Occipital lobe (tissue), 2 donors: ENCODE results near the gene CEP162. TPM values are rescaled to one million over a fixed set of nuclear protein-coding genes. Genes with fewer than 3 reads are reported as not detected.
"Not testable (repeated sequence)": the region's sequence is repeated elsewhere in the genome, so short reads cannot be mapped to it uniquely, and the experiment has no call there.

Experiments
- DNase-seq: peaks from one replicate; lab custom pipeline; 2025; lab: John Stamatoyannopoulos, UW
- total RNA-seq: library from RNA; depleted of rRNA; stranded (reverse); fragments of >200 nt; gene quantifications from one replicate; pipeline ENCODE4 v1.2.3, GENCODE V29; 2014

The CEP162 gene
- total RNA-seq, 1 donor from 2014 or later = 49.4 TPM

DNA sequence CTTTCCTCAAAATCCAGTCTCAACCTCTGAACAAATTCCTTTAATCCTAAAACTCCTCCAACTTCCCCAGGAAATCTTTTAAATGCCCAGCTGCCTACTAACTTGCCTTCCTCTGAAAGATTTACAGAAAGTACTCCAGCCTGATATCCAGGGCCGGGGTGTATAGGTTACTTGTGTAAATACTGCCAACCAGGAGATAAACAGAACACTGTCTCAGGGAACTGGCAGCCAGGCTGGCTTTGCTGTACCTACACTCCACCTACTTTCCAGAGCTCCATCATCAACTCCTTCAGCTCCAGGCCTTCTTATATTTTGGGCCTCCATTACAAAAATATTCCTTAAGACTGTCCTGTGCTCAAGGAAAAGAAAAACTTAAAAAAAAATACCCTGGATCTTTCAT lies 85.9 kb downstream of the CEP162 start:
- no peak for DNase-seq

DNA sequence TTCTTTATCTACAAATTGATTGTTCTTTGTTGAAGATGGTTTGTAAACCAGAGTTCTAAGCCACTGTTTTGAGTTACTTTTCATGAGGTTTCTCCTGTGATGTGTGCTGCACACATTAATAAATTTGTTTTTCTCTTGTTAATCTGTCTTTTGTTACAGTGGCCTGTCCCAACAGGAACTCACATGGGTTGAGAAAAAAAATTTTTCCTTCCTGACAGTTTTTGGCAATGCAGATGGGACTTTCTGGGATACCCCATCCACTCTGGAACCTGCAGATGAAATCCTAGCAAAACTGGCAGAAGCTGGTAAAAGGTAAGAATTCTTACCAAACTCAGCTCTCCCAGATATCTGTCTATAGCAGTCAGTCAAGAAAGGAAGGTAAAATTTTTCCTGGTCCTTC lies 88.1 kb downstream of the CEP162 start:
- DNase-seq = no peak

DNA sequence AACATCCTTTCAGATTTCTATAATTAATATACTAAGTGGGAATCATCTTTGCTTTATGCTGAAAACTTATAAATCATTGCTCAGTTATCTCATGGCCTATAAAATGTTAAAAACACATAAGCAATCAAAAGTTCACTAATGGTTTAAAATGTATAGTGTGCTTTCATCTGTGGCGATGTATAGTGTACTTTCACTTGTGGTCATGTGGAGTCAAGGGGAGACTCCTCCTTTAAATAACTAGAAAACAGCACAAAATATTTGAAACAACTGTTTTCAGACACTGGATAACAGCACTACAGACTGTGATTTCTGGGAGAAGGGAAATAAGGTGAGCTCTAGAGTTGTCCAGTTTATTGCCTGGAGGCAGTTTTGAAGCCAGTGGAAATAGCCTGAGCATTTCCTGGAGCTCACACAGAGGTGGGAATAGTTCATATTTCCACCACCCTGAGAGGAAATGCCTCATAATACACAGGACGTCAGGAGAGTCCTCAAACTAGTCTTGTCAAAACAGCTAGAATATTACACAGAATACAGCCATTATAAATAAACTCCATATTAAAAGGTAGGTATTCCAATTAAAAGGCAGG lies 89.4 kb downstream of the CEP162 start:
- no peak for DNase-seq

DNA sequence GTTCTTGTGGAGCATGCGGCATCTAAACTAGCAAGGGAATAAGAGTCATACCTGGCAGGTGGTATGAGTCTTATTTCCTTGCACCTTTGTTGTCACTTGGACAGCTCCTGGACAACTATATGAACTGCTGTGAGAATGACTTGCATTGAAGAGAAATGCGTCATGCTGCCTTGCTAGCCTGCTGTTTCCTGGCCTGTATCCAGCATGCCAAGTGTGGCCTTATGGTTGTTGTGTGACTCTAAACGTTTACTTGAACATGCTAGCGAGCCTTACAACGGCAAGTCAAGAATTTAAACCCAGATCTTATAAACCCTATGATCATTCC lies 90.4 kb downstream of the CEP162 start:
- no peak for DNase-seq

DNA sequence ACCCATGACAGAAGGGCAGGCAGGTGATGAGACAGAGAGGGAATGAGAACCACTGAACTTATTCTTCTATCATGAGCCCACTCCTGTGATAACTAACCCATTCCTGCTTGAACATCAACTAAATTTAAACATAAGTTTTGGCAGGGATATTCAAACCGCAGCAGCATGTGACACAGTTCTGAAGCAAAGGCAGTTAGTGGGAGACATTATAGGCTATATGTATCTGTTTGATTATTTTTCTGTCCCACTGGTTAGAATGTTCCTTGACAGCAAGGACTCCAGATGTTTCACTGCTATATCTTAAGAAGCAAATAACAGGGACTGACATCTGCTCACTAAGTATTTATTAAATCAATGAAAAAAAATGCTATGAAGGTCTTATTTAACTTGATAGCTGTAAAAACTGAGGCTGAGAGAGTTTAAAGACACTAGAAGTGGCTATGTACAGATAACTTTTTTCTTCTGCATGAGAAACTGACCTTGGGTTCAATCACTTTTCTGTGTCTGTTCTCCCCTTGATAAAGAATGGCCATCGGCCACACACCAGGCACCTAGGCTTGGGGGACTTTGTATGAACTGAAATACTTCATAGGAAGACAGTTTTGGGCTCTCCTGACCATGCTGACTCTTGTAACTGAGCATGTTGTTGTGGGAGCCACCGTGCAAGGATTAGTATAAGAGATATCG lies 90.9 kb downstream of the CEP162 start:
- no peak for DNase-seq

DNA sequence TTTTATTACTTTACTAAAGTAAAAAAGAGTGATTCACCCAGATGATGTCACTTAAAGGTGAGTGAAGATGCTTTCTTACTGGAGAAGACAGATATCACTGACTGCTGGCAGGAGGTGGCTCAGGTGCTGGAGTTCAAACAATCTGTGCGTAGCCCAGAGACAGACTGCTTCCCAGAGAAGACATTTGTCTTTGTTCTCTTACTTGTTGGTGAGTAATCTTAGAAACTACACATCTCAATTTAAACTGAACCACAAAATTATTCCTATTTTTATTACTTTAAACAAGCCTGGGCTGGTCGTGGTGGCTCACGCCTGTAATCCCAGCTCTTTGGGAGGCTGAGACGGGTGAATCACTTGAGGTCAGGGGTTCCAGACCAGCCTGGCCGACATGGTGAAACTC lies 92.2 kb downstream of the CEP162 start:
- no peak for DNase-seq

DNA sequence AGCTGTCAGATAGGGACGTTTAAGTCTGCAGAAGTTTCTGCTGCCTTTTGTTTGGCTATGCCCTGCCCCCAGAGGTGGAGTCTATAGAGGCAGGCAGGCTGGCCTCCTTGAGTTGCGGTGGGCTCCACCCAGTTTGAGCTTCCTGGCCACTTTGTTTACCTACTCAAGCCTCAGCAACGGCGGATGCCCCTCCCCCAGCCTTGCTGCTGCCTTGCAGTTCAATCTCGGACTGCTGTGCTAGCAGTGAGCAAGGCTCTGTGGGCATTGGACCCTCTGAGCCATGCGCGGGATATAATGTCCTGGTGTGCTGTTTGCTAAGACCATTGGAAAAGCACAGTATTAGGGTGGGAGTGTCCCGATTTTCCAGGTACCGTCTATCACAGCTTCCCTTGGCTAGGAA lies 94.1 kb downstream of the CEP162 start:
- DNase-seq = not testable (repeated sequence)

DNA sequence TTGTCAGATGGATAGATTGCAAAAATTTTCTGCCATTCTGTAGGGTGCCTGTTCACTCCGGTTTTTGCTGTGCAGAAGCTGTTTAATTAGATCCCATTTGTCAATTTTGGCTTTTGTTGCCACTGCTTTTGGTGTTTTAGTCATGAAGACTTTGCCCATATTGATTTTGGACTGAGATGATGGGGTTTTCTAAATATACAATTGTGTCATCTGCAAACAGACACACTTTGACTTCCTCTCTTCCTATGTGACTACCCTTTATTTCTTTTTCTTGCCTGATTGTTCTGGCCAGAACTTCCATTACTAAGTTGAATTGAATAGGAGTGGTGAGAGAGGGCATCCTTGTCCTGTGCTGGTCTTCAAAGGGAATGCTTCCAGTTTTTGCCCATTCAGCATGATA lies 97.9 kb downstream of the CEP162 start:
- DNase-seq = not testable (repeated sequence)

DNA sequence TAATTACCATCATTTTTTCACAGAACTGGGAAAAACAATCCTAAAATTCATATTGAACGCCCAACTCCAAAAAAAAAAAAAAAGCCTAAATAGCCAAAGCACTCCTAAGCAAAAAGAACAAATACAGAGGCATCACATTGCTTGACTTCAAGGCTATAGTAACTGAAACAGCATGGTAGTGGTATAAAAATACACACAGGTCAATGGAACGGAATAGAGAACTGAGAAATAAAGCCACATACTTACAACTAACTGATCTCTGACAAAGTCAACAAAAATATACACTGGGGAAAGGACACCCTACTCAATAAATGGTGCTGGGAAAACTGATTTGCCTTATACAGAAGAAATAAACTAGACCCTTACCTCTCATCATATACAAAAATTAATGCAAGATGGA lies 104.3 kb downstream of the CEP162 start:
- no peak for DNase-seq

DNA sequence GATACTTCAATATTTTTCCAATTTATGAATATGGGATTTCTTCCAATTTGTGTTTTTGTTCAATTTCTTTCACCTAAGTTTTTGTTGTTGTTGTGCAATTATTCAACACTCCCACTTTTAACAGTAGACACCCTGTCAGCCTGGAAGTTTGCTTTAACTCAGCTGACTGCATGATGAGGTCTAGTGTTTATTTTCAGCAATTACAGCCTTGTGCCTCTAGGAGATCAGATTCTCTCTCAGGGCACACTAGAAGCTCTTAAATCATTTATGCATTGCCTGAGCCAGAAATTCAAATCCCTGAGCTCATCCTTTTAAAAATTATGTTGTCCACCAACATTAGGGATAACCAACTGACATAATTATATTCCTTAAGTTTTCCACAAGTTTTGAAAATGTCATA lies 108.2 kb downstream of the CEP162 start:
- DNase-seq = no peak

DNA sequence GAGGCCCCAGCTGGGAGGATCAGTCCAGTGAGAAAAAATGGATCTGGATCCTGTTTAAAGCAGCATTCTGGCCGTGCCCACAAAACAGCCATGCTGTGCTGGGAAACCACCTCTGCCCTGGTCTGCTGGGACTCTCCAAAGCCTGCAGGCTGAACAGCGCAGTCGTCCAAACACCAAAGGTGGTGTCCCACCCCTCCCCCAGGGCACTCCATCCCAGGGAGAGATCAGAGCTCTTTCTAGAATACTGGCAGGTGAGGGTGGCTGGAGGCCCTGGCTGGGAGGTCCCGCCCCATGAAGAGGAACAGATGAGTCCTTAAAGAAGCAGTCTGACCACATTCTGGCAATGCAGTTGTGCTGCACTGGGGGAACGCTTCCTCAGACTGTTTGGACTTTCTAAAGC lies 109.3 kb downstream of the CEP162 start:
- DNase-seq = no peak

DNA sequence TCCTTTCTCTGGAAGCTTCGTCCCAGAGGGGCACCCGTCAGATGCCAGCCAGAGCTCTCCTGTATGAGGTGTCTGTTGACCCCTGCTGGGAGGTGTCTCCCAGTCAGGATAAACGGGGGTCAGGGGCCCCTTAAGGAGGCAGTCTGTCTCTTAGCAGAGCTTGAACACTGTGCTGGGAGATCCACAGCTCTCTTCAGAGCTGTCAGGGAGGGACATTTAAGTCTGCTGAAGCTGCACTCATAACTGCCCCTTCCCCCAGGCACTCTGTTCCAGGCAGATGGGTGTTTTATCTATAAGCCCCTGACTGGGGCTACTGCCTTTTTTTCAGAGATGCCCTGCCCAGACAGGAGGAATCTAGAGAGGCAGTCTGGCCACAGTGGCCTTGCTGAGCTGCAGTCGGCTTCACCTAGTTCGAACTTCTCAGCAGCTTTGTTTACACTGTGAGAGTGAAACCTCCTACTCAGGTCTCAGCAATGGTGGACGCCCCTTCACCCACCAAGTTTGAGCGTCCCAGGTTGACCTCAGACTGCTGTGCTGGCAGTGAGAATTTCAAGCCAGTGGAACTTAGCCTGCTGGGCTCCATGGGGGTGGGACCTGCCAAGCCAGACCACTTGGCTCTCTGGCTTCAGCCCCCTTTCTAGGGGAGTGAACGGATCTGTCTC lies 112.4 kb downstream of the CEP162 start:
- not testable (repeated sequence) for DNase-seq

DNA sequence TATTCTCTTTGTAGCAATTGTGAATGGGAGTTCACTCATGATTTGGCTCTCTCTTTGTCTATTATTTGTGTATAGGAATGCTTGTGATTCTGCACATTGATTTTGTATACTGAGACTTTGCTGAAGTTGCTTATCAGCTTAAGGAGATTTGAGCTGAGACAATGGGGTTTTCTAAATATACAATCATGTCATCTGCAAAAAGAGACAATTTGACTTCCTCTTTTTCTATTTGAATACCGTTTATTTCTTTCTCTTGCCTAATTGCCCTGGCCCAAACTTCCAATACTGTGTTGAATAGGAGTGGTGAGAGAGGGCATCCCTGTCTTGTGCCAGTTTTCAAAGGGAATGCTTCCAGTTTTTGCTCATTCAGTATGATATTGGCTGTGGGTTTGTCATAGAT lies 116.1 kb downstream of the CEP162 start:
- DNase-seq = not testable (repeated sequence)

DNA sequence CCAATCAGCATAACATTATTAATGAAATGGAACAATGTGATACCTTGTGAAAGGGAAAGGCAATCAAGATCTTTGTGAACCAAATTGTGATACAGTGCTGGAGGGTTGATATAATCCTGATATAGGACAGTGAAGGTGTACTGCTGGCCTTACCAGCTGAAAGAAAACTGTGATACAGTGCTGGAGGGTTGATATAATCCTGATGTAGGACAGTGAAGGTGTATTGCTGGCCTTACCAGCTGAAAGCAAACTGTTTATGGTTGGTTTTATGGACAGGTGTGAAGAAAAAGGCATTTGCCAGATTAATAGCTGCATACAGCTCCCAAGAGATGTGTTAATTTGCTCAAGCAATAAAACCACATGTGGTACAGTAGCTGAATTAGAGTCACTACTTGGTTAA lies 119.9 kb downstream of the CEP162 start:
- no peak for DNase-seq

DNA sequence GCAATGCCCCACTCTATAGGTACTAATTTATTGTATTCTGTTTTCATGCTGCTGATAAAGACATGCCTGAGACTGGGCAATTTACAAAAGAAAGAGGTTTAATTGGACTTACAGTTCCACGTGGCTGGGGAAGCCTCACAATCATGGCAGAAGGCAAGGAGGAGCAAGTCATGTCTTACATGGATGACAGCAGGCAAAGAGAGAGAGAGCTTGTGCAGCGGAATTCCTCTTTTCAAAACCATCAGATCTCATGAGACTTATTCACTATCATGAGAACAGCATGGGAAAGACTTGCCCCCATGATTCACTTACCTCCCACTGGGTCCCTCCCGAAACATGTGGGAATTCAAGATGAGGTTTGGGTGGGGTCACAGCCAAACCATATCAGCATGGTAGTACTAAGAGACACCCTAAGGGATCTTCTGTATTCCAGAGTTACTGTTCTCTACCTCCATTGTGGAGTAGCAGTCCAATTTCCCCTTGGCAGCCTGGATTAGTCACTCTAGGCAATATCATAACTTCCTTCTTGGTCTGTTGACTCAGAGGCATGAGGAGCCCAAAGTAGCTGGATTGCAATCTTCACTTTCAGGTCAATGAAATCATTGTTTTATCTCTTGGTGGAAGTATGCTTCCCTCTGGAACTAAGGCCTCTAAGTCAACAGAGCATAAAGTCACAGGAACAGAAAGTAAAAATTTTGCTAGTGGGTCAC lies 122.1 kb downstream of the CEP162 start:
- DNase-seq = not testable (repeated sequence)

DNA sequence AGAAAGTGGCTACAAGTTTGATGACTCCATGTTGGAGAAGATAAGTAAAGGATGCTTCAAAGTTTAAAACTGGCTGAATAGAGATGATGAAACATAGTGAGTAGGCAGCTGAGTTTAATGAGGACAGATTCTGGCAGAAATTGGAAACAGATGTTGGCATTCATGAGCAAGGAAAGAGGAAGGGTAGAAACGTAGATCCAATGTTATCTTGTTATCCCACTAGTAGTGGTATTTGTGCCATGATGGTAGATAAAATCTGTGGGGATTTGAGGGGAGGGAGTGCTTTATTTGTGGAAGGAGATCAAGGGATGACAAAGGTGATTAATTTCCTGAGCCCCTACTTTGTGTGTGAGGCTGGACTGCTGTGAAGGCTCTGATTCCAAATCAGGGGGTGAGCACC lies 124.4 kb downstream of the CEP162 start:
- no peak for DNase-seq

DNA sequence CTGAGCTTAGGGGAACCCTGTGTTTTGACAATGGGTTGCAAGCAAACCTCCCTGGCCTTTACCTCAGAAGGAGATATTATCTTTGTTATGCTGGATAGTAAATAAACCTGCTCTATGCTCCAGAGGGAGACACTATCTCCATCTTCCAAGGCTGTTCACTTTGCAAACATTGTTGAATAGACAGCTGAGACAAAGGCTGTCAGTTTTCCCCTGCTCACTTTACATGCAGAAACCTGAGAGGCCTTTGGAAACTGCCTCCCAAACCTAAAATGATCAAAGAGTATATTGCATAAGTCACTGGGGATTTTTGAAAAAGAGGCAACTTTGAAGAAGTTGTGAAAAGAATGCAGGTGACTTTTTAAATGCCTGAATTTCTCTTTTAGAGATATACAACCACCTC lies 132.3 kb downstream of the CEP162 start:
- no peak for DNase-seq

DNA sequence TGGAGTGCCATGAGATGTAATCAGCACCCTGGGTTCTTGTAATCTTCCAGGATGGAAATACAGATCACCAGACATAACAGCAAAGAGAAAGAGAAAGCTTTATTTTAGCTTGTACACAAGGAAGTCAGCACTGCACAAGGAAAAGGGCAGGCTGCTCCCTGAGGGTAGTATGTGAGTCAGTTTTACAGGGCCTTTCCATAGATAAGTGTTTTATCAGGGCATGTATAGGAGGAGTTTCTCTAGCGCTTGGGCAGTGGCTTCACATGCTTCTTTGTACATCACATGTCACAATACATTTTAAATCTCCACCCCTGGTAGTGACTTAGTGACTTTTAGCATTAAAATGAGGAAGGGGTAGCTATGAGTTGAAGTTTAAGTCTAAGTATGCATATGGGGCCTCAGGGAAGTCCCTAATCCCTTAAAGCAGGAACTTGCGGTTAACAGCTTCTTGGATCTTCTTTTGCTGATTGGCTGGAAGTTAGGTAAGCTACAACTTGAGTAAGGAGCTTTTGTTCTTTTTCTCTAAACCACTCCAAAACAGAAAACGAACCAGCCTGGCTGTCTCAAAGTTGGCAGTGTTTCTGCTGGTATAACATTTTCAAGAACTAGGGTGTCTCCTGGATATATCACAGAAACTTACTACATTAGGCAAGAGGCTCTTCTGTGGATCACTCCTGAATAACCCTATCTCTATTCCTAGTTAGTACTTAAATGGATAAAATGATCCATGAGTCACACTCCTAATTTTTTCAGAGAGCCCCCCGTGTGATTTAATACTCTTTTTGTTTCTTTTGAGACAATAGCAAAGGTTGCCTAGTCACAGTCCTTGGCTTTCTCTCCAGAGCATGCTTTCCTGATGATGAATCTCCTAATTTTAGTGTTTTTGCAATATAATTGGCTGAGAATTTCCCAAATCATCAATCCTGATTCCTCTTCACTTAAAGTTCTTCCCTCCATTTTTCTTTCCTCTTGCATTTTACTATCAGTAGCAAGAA lies 133.7 kb downstream of the CEP162 start:
- DNase-seq = no peak

DNA sequence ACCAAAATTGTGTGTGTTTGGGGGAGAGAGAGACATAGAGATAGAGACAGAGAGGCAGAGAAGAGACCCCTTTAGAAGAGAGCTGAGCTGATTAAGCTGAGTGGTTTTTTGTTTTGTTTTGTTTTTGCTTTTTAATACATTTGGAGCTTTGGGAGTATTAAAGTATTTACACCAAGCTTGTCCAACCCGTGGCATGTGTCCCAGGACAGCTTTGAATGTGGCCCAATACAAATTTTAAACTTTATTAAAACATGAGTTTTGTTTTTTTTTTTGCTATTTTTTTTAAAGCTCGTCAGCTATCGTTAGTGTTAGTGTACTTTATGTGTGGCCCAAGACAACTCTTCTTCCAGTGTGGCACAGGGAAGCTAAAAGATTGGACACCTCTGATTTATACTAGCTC lies 137.9 kb downstream of the CEP162 start:
- no peak for DNase-seq

DNA sequence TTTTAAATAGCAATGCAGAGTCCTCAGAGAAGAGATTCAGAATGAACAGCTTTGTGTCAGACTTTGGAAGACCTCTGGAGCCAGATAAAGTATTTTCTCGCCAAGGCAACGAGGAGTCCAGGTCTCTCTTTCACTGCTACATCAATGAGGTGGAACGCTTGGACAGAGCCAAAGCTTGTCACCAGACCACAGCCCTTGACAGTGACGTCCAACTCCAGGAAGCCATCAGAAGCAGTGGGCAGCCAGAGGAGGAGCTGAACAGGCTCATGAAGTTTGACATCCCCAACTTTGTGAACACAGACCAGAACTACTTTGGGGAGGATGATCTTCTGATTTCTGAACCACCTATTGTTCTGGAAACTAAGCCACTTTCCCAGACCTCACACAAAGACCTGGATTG lies 138.4 kb downstream of the CEP162 start:
- no peak for DNase-seq
